ENCODE measurements around the gene UCK2. TPM values are rescaled to one million over a fixed set of nuclear protein-coding genes. Genes with fewer than 3 reads are reported as not detected.

Gene UCK2
- total RNA-seq, 2 experiments from 2014 or later, result 108 to 116 TPM

DNA sequence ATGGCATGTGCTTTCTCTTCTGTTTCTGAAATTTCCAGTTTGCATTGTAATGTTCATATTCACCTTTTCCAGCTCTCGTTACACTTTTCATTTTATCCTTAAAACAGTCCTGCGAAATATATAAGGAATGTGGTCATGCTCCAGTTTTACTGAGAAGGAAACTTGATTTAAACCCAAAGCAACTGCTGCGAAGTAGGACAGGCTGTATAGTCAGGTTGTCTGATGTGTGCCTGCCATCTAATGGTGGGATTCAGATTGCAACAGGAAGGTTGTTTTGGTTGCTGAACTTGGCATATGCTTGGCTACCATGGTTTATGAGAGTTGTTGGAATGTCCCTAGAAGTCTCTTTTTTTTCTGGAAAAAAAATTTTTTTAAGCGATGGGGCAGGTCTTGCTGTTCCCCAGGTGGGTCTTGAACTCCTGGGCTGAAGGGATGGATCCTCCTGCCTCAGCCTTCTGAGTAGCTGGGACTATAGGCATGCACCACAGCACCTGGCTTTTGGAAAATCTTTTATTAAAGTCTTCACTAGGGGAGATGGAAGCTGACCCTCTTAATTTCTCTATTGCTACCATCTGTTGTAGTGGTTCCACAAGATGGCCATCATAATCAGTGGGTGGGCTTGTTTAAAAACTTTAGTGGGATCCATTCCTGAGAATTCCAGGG lies 86.9 kb downstream of the UCK2 start:
- ChIA-PET CTCF (interaction anchor here (0.7 to 1.6 kb wide), 8 partner anchors 17 to 517 kb away, joined by 3 to 7 read pairs (median 3); partner anchors contain the start of gene ALDH9A1), POLR2A (no interaction called here)

DNA sequence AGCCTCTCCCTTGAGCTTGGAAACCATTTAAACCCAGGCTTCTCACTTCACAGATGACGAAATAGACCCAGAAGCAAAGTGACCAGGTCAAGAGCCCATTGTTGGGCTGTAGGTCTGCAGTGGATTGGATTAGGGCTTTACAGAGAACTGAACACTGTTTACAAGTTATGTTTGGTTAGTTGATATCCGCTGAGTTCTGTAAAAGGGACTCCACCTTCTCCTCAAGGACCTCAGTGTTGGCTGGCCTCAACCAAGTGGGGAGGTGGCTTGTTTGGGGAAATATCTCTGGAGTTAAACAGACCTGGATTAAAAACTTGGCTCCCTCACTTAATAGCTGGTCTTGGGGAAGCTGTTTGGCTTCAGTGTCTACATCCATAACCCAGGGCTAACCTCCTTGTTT lies 88.1 kb downstream of the UCK2 start:
- ChIA-PET CTCF (interaction anchor here (1.3 kb wide), 1 partner anchor 315 kb away, joined by 4 read pairs; no protein-coding TSS in a partner anchor), POLR2A (no interaction called here)

DNA sequence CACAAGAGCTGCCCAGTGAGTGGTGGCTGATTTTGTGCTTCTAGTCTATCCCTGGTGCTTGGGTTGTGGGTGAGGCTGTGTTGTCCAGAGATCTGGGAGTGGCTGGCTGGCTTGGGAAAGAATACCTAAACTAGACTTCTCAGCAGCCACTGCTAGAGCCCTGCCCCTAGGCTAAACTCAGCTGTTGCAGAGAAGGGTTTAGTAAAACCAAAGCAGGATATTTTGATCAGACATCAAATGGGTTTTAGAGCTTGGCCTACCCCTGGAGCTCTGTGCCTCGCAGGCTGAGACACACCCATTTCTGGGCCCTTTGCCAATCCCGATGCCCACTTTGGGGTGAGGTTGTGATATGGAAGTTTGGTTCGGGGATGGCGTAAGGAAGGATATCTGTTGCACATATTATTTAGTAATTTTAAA lies 88.5 kb downstream of the UCK2 start:
- CTCF ChIA-PET, result no interaction called here
- POLR2A ChIA-PET, result no interaction called here

DNA sequence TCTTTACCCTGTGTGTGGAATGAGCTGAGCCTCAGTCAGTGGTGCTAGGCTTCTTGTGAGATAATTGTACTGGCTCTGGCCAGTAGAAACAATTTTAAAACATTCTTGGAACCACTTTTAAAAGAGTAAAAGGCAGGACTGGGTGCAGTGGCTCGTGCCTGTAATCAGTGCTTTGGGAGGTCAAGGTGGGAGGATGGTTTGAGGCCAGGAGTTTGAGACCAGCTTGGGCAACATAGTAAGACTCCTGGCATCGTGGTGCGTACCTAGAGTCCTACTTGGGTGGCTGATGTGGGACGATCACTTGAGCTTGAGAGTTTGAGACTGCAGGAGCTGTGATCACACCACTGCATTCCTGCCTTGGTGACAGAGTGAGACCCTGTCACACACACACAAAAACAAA lies 89.8 kb downstream of the UCK2 start:
- CTCF ChIA-PET, result no interaction called here
- POLR2A ChIA-PET, result no interaction called here

DNA sequence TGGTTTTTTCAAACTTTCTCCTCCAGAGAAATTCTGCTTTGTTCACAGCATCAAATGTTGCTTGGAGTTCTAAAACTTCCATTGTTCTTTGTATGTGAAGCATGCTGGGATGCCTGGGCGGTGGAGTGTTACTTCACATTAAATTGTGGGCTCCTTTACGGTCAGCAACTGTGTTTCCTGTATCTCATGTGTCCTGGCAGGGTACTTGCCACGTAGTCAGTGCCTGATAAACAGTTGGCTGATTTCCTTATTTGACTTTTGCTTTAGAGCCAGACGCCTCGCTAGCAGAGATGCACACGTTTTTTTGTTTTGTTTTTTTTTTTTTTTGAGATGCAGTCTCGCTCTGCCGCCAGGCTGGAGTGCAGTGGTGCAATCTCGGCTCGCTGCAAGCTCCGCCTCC lies 96.7 kb downstream of the UCK2 start:
- CTCF ChIA-PET, result interaction anchor here (0.7 to 1.4 kb wide), 3 partner anchors 13 to 326 kb away, joined by 3 read pairs; no protein-coding TSS in a partner anchor
- POLR2A ChIA-PET, result no interaction called here

DNA sequence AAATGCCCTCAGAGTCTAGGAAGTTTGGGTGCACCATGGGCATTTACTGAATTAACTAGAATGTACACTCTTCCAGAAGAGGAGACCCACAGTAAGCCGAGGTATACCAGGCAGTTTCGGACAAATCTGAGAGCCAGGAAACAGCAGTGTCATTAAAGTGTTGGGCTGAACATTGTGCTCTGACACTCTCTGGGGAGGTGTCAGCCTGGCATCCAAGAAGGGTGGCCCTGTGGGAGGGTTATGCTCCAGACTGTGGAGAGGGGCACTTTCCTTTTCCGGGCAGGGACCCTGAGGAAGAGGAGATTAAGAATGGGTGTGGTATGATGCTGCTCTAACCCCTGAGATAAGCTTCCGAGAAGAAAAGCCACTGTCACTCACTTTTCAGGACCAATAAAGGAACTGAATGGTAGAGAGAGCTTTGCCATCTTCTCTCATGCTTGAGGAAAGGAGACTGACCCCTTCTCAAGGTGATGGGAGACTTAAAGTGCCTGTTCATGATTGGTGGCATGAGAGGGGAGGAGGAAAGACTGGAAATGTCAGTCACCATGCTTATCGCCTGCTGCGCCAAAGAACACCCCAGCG lies 98.2 kb downstream of the UCK2 start:
- POLR2A ChIA-PET, result no interaction called here
- CTCF ChIA-PET, result interaction anchor here (1.0 to 1.4 kb wide), 3 partner anchors 15 to 553 kb away, joined by 3 read pairs; no protein-coding TSS in a partner anchor

DNA sequence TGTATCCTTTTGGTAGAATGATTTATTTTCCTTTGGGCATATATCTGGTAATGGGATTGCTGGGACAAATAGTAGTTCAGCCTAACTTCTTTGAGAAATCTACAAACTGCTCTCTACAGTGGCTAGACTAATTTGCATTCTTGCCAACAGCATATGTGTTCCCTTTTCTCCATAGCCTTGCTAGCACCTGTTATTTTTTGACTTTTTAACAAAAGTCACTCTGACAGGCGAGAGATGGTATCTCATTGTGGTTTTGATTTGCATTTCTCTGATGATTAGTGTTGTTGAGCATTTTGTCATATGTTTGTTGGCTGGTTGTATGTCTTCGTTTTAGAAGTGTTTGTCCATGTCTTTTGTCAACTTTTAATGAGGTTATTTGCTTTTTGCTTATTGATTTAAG lies 99.8 kb downstream of the UCK2 start:
- ChIA-PET CTCF (no interaction called here), POLR2A (no interaction called here)

DNA sequence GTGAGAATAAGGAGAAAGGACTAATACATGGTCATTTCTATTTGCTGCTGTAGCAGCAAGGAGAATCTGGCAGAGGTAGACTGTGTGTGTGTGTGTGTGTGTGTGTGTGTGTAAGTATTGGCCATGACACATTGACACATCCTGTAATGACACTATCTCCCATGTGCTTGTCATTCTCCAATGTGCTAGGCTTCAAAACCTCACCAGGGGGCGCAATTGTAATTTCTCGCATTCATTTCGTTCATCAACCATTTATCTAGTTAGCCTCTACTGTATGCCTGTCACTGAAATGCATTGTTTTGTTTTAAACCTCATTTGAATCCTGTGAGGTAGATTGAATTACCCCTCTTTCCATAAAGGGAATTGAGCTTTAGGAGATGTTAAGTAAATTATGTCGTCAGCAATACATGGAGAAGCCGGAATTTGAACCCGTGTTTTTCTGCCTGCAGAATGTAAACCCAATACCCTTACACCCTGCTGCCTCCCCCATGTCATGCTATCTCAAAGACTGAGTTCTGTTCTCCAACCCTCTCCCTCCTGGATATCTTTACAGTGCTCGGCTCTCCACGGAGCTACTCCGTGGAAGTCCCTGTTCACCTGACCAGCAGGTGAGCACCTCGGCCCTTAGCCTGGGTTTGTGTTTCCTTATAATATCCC lies 100.8 kb downstream of the UCK2 start:
- CTCF ChIA-PET, result interaction anchor here (0.9 kb wide), 1 partner anchor 25 kb away, joined by 3 read pairs; no protein-coding TSS in a partner anchor
- POLR2A ChIA-PET, result interaction anchor here (0.6 kb wide), 1 partner anchor 197 kb away, joined by 3 read pairs; no protein-coding TSS in a partner anchor

DNA sequence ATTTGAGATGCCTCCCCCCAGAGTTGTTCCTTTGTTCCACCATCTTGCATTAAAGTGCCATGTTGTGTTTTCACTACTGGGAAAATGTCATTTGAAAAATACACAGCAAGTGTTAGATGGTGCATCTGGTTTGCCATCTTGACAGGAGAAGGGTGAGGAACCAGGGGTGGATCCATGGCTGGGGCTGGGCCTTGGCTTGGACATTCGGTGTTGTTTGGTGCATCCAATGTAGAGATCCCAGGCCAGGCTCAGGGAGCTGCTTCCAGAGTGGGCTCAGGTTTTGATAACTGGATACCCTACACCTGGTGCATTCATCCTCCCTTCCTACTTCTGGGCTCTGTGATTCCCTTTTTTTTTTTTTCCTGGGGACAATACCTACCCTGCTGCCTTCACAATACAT lies 103.5 kb downstream of the UCK2 start:
- POLR2A ChIA-PET, result no interaction called here
- CTCF ChIA-PET, result no interaction called here

DNA sequence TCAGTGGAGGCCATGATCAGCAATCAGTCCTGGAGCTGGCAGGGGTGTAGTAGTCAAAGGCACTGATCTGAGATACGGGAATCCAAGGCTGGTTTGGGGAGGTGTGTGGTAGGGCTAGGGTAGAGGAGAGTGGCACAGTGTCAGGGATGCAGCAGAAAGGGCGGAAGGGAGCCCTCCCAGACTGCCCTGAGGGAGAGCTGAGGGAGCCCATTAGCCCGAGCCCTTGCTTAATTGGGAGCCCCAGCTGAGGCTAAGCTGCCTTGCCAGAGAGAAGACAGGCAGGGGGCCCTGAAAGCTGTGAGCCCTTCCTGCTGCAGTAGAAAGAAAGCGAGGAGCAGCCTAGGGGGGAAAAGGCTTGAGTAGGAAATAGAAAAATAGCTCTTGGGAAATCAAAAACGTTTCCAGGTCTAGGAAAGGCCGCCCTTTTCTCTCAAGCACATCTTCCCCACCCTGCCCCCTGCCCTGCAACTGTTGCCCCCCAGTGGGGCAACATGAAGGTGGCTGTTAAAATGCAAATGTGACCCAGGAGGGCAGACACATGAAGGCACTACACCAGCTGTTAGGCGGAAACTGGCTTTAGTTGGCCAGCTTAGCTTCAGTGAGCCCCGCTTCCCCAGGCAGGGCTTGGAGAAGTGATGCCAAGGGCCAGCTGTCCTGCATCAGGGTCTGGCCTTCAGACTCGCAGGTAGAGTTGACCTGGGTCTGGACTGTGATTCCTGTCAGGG lies 106.2 kb downstream of the UCK2 start:
- ChIA-PET POLR2A (no interaction called here), CTCF (no interaction called here)

DNA sequence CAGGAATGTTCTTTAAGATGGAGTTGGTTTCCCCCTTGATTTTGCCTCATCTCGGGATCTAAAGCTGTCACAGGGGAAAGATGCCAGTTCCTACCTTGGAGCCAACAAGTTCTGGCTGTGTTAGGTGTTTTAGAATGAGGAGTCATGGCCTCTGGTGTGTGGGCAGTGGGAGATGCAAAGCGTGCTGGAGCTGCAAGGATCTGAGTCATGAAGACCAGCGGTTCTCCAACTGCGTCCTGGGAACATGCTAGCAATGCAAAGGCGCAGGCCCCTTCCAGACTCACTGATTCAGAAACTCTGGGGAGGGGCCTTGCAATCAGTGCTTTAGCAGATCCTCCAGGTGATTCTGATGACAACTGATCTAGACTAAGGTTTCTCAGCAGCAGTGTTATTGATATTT lies 109.1 kb downstream of the UCK2 start:
- POLR2A ChIA-PET, result no interaction called here
- CTCF ChIA-PET, result no interaction called here

DNA sequence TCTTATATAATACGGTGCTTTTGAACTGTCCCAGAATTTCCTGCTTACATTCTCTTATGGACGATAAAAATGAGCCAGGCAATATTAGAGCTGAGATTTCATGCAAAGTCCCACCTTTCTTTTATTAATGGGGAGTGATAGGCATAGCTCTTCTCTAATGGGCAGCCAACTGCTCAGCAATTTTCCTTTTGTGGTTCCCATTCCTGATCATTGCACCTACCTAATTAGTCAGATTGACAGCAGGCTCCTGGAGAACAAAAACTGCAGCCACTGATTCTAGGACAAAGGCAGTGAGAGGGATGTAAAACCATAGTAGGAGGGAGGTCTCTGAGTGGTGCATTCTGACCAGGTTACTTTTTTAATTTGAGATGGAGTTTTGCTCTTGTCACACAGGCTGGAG lies 110.4 kb downstream of the UCK2 start:
- CTCF ChIA-PET, result no interaction called here
- POLR2A ChIA-PET, result no interaction called here

DNA sequence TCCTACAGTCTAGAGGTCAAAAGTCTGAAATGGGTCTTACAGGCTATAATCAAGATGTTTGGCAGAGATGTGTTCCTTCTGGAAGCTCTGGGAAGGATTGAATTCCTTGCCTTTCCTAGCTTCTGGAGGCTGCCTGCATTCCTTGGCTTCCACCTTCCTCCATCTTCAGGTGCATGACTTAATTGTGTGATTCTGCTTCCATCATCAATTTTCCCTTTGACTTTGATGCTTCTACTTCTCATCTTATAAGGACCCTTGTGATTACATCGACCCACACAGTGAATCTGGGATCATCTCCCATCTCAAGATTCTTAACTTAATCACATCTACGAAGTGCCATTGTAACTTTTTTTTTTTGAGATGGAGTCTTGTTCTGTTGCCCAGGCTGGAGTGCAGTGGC lies 111.4 kb downstream of the UCK2 start:
- POLR2A ChIA-PET, result no interaction called here
- CTCF ChIA-PET, result no interaction called here

DNA sequence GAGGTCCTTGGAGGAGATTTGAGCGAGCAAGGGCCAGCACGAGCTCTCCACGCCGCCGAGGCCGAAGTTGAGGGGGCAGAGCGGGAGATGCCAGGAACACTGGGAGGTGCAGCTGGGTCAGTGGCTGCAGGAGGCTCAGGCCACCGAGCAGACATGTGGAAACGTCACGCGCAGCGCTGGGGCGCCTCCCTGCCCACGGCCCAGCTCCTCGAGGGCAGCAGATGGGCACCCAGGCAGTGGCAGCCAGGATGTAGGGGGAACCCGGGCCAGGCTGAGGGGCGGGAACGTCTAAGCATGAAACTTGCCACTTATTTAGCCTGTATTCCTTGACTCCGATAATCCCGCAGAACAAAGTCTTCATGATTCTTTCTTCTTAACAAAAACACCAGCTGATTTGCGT lies 114.1 kb downstream of the UCK2 start:
- POLR2A ChIA-PET, result no interaction called here
- CTCF ChIA-PET, result no interaction called here

DNA sequence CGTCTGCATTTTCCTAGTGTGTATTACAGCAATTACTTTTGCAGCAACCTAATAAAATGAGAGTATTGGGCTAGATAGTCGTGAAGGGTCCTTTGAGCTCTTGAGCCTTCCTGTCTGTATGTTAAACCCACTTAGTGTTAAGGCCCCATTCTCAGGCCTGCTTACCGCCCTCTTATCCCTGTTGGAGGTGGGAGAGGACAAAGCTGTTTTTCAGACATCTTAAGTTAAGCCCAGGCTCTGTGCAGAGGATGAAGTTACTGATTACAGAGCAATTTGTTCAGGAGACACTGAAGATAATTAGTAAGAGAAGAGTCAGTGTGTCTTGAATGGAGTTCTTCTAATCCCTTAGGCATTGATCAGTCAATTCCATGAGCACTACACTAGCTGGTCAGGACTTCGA lies 114.6 kb downstream of the UCK2 start:
- ChIA-PET POLR2A (no interaction called here), CTCF (no interaction called here)

DNA sequence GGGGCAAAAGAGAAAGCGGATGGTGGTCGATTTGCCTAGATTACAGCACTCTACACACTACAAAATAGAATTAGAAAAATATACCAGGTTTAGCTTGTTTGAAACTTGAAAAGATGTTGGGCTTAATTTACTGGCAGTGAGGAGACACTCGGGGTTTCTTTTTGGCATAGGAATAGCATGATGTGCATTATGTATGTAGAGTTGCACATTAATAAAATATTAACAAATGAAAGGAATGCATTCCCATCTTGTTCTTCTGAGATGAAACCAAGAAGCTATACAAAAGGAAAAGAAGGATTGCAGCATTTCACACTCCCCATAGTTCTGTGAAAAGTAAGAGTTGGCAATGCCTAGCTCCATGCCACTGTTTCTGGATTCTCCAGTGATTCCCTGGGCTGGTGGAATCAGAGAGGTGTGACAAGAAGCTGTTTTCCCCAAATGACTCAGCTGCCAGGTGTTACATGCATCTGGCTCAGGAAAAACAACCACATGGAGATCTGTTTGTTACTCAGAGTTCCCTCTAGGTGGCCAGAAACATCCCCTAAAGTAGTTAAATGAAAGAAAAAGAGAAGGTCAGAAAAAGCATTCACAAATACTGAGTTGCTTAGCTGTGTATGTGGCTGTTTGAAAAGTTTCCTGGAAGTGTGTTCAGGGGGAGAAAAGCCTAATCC lies 115.6 kb downstream of the UCK2 start:
- POLR2A ChIA-PET, result no interaction called here
- CTCF ChIA-PET, result no interaction called here

DNA sequence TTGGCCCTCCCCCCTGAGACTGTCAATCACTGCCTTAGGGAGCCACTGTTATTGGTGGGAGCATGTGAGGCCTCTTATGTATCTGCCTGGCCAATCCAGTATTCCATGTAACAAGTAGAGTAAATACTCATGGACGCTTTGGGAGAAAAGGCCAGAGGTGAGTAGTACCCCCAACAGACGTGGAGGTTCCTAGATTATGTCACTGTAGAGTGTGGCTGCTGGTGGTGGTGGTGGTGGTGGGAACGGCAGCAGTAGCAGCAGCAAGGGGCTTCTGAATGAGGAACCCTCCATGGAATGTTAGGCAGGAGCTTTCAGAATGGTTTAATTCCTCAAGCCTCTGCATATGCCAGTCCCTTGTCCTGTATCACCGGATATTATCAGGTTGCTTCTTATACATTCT lies 118.5 kb downstream of the UCK2 start:
- CTCF ChIA-PET, result no interaction called here

DNA sequence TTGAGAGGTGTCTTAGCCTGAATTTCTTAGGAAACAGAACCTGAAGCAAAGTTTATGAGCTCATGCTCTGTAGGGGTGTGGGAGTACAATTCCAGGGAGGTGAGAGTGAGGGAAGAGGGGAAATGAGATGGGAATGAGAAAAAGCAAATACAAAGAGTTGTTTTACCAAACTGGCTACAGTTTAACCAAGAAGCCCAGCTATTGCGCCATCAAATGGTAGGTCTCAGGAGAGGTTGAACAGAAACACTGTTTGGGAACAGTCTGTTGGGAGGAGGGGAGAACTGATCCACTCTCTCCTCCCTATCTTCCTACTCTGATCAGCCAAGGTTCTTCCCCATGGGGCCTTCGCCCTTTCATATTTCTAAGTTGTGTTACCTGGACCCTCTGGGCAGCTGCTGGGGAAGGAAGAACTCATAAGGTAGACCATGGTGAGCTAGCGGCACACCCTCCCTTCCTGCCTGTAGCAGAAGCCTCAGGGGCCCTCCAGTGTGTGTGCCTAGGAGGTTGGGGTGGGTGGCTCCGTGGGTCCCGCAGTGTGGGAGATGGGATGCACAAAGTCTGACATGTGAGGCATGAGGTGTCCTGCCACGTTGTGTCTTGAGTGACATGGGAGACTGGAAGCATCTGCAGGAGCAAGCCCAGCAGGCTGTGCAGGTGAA lies 120.5 kb downstream of the UCK2 start:
- ChIA-PET POLR2A (no interaction called here), CTCF (no interaction called here)

More for the DNA sequence above, 118.5 kb downstream of the UCK2 start:
- POLR2A ChIA-PET, result no interaction called here

DNA sequence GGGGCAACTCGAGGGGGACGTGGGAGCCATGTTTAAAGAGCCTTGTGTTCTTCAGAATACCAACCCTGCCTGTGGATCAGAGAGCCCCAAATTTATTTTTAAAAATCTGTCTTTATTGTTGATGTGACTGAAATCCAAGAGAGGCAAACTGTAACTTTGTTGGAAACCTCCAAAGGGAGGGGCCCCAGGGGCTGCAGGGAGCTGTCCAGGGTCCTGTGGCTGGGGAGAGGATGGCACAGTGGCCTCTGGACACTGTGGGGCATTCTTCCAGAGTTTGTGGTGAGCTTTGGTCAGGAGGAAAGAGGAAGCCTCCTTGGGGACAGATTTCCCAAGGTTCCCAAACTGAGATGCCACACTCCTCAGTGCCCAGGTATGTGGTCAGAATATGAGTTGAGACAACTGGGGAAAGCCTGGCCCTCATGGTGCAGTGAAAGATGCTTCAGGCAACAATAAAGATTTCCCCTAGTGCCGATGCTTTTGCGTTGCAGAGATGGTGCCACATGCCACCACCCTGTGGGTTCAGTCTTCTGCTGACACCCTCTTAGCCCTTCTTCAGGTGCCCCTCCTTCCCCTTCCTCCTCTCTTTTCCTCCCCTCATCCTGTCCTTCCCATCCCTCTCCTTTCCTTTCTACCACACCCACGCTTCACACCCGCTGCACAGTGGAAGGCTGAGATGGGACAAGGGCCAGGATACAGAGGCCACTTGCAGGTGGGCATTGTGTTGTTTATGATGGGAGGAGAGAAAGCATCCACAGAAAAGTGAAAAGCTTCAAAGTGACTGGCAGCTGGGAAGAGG lies 122.1 kb downstream of the UCK2 start:
- POLR2A ChIA-PET, result no interaction called here
- CTCF ChIA-PET, result interaction anchor here (0.6 kb wide), 1 partner anchor 25 kb away, joined by 3 read pairs; no protein-coding TSS in a partner anchor

Measured in activated CD8-positive, alpha-beta memory T cell treated with anti-CD3 and anti-CD28 coated beads for 36 hours (primary cell).